ENCODE measurements around the gene SLC2A10.

The SLC2A10 gene

GRCh38 chr20:46690219-46691106 is 19.0 kb upstream of the SLC2A10 start:
- no peak for TF ChIP-seq GATA2 (IDR thresholded peaks at IDR 0.05; ENCODE audit: low read depth, low read length)
- TF ChIP-seq GATA3 (IDR thresholded peaks at IDR 0.05; ENCODE audit: low read depth, low read length), result no peak

- TF ChIP-seq GATA2 (IDR thresholded peaks at IDR 0.05; ENCODE audit: low read depth, low read length) (no peak), GATA3 (IDR thresholded peaks at IDR 0.05; ENCODE audit: low read depth, low read length) (no peak)
These were observed 18.3 kb upstream of the SLC2A10 start for GRCh38 chr20:46691196-46691595.

GRCh38 chr20:46694484-46694883 is 15.0 kb upstream of the SLC2A10 start:
- no peak for TF ChIP-seq GATA2 (IDR thresholded peaks at IDR 0.05; ENCODE audit: low read depth, low read length)
- no peak for TF ChIP-seq GATA3 (IDR thresholded peaks at IDR 0.05; ENCODE audit: low read depth, low read length)

- TF ChIP-seq GATA2 (IDR thresholded peaks at IDR 0.05; ENCODE audit: low read depth, low read length) (no peak), GATA3 (IDR thresholded peaks at IDR 0.05; ENCODE audit: low read depth, low read length) (no peak)
These were observed 13.6 kb upstream of the SLC2A10 start for GRCh38 chr20:46695892-46696291.

- TF ChIP-seq GATA3 (IDR thresholded peaks at IDR 0.05; ENCODE audit: low read depth, low read length), result no peak
- no peak for TF ChIP-seq GATA2 (IDR thresholded peaks at IDR 0.05; ENCODE audit: low read depth, low read length)
These were observed 12.6 kb upstream of the SLC2A10 start for GRCh38 chr20:46696791-46697279.

- TF ChIP-seq GATA3 (IDR thresholded peaks at IDR 0.05; ENCODE audit: low read depth, low read length) (no peak), GATA2 (IDR thresholded peaks at IDR 0.05; ENCODE audit: low read depth, low read length) (no peak)
These were observed 10.7 kb upstream of the SLC2A10 start for GRCh38 chr20:46698788-46699187.

- no peak for TF ChIP-seq GATA2 (IDR thresholded peaks at IDR 0.05; ENCODE audit: low read depth, low read length)
- no peak for TF ChIP-seq GATA3 (IDR thresholded peaks at IDR 0.05; ENCODE audit: low read depth, low read length)
These were observed 9.6 kb upstream of the SLC2A10 start for GRCh38 chr20:46699651-46700359.

GRCh38 chr20:46700481-46700880 is 9.0 kb upstream of the SLC2A10 start:
- TF ChIP-seq GATA3 (IDR thresholded peaks at IDR 0.05; ENCODE audit: low read depth, low read length), result no peak

- TF ChIP-seq GATA2 (IDR thresholded peaks at IDR 0.05; ENCODE audit: low read depth, low read length) (no peak), GATA3 (IDR thresholded peaks at IDR 0.05; ENCODE audit: low read depth, low read length) (no peak)
These were observed 8.4 kb upstream of the SLC2A10 start for GRCh38 chr20:46701057-46701456.

GRCh38 chr20:46701556-46701955 is 7.9 kb upstream of the SLC2A10 start:
- TF ChIP-seq GATA2 (IDR thresholded peaks at IDR 0.05; ENCODE audit: low read depth, low read length) (no peak), GATA3 (IDR thresholded peaks at IDR 0.05; ENCODE audit: low read depth, low read length) (no peak)

- TF ChIP-seq GATA3 (IDR thresholded peaks at IDR 0.05; ENCODE audit: low read depth, low read length), result no peak
- TF ChIP-seq GATA2 (IDR thresholded peaks at IDR 0.05; ENCODE audit: low read depth, low read length), result no peak
These were observed 7.5 kb upstream of the SLC2A10 start for GRCh38 chr20:46701986-46702385.

- TF ChIP-seq GATA3 (IDR thresholded peaks at IDR 0.05; ENCODE audit: low read depth, low read length), result no peak
- TF ChIP-seq GATA2 (IDR thresholded peaks at IDR 0.05; ENCODE audit: low read depth, low read length), result no peak
These were observed 6.8 kb upstream of the SLC2A10 start for GRCh38 chr20:46702447-46703203.

- TF ChIP-seq GATA2 (IDR thresholded peaks at IDR 0.05; ENCODE audit: low read depth, low read length) (no peak), GATA3 (IDR thresholded peaks at IDR 0.05; ENCODE audit: low read depth, low read length) (no peak)
These were observed 6.0 kb upstream of the SLC2A10 start for GRCh38 chr20:46703435-46703834.

Data from SH-SY5Y (cell line).